Mesothelial cell of epicardium (in vitro differentiated cells): Measurements from ENCODE around the gene ANKMY1. TPM values are rescaled to one million over a fixed set of nuclear protein-coding genes. Genes with fewer than 3 reads are reported as not detected.

ENCODE experiments used
- DNase-seq, 2 experiments: peaks; one replicate each; pipeline ENCODE4 v3.0.0; 2021; ENCODE audit warnings: low spot score in 2 of 2; ENCODE audit not compliant: unreplicated experiment in 2 of 2
- H3K27ac Mint-ChIP-seq: 2 replicates; pipeline ENCODE4 v1.8.0; 2021; ENCODE audit warnings: mixed read lengths
- H3K27me3 Mint-ChIP-seq: 2 replicates; pipeline ENCODE4 v1.8.0; 2021; ENCODE audit warnings: low read depth, mixed read lengths
- H3K36me3 Mint-ChIP-seq: 2 replicates; pipeline ENCODE4 v1.8.0; 2021; ENCODE audit warnings: mixed read lengths
- H3K4me1 Mint-ChIP-seq: 2 replicates; pipeline ENCODE4 v1.8.0; 2021; ENCODE audit warnings: mixed read lengths
- H3K4me3 Mint-ChIP-seq: 2 replicates; pipeline ENCODE4 v1.8.0; 2021; ENCODE audit warnings: mild to moderate bottlenecking, moderate library complexity, mixed read lengths
- H3K9me3 Mint-ChIP-seq: 2 replicates; pipeline ENCODE4 v1.8.0; 2021; ENCODE audit warnings: mixed read lengths
- total RNA-seq: library from RNA; stranded (reverse); gene quantifications from 3 replicates; pipeline ENCODE4 v1.2.1, GENCODE V29; 2021
- TF ChIP-seq, protein P1 (sequence below): fragments of 200-600 bp; sonication (generic); IDR thresholded peaks from one replicate; pipeline ENCODE4 v1.5.0; 2021; ENCODE audit warnings: antibody characterized with exemption; ENCODE audit not compliant: unreplicated experiment

ANKMY1 gene
- total RNA-seq, 1 donor from 2014 or later: 29.8 TPM

DNA sequence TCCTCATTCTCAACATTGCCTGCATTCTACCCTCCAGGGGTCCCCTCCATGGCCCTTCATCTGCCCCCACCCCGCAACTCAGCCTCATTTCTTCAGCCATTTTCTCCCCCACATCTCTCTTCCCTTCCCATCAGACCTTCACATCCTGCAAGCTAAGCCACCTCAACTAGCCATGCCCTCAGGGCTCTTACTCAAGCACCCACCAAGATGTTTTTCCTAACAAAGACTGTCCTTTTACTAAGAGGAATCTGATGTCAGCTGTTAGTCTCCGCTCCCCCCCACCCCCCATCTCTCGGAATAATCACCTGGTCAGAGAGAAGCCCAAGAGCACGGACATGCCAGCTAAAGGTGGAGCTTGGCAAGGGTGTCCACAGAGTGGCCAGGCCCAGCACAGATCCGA, 24.0 kb upstream of the ANKMY1 start:
- H3K27me3 Mint-ChIP-seq: no peaks in the 10 kb centered on the region
- H3K4me1 Mint-ChIP-seq: peaks cover 13% of the 10 kb centered on the region
- peaks cover 16% of the 10 kb centered on the region for H3K36me3 Mint-ChIP-seq
- TF ChIP-seq, protein P1, sequence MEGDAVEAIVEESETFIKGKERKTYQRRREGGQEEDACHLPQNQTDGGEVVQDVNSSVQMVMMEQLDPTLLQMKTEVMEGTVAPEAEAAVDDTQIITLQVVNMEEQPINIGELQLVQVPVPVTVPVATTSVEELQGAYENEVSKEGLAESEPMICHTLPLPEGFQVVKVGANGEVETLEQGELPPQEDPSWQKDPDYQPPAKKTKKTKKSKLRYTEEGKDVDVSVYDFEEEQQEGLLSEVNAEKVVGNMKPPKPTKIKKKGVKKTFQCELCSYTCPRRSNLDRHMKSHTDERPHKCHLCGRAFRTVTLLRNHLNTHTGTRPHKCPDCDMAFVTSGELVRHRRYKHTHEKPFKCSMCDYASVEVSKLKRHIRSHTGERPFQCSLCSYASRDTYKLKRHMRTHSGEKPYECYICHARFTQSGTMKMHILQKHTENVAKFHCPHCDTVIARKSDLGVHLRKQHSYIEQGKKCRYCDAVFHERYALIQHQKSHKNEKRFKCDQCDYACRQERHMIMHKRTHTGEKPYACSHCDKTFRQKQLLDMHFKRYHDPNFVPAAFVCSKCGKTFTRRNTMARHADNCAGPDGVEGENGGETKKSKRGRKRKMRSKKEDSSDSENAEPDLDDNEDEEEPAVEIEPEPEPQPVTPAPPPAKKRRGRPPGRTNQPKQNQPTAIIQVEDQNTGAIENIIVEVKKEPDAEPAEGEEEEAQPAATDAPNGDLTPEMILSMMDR: no peak
- H3K4me3 Mint-ChIP-seq: no peak overlapping the region
- H3K9me3 Mint-ChIP-seq: peaks cover 14% of the 10 kb centered on the region
- DNase-seq: no peak
- no peak overlapping the region for H3K27ac Mint-ChIP-seq

DNA sequence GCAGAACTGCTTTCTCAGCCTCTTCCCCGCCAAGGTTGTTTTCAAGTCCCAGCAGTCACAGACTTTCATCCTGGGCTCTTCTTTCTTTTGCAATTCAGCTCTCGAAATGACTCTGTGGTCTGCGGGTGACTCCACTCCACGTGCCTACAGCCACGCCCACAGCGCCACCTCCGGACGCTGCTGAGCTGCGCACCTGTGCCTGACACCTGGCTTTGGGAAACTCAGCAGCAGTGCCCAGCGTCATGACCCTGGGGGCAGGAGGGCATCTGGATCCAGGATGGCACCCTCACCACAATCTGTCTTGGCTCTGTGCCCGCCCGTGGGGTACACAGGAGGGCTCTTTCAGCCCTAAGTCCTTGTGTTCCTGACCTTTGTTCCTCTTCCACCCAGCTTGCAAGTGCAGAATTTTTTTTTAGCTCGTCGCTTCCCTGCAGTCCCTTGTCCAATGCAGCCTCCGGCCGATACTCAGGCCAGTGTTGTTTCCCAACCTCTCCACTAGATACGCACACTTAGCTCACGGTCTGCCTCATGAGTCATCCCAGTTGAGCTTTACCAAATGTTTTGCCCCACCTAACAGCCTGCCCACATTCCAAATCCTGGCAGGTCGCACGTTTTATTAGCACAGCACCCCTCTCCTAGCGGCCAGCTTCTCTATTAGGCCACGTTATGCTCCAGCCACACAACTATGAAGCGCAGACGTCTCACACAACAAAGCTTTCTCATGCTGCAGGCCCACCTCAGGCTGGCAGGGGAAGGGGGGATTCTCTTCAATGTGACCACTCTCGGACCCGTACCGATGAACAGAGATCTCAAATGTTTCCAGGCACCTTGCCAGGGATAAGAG, 22.2 kb upstream of the ANKMY1 start:
- no peaks in the 10 kb centered on the region for H3K27me3 Mint-ChIP-seq
- no peak for DNase-seq
- no peak overlapping the region for H3K27ac Mint-ChIP-seq
- H3K4me3 Mint-ChIP-seq: no peak overlapping the region
- H3K36me3 Mint-ChIP-seq: peaks cover 16% of the 10 kb centered on the region
- peaks cover 14% of the 10 kb centered on the region for H3K9me3 Mint-ChIP-seq
- peaks cover 4% of the 10 kb centered on the region for H3K4me1 Mint-ChIP-seq
- TF ChIP-seq, protein P1: no peak

DNA sequence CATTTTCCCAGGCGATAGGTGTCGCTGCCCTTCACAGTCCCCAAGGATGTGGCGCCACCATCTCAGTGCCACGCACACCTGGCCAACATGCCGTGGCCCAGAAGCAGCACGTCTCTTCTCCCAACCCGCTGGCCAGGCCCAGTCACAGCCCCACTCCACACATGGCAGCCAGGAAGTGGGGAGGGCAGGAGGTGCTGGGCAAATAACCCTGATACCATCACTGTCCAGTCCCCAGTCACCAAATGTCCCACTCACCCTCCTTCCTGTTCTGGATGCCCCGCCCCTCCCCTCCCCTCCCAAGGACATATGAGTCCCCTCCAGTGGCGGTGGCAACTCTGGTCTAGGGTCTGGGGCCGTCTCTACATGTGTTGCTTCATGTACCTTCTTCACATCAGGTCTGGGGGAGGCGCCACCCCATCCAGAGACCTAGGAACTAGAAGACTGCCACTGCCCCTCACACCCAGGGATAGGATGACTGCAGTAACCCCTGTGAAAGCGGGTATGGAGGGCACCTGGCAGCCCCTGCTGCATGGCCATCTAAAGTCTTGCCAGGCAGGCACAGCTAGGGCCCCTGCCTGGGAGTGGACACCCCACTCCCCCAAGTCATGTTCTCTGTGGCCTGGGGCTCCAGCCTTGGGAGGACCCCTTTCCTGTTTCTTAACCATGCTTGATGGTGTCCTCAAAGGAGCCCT, 21.4 kb upstream of the ANKMY1 start:
- Mint-ChIP-seq H3K36me3 (peaks cover 16% of the 10 kb centered on the region), H3K9me3 (peaks cover 14% of the 10 kb centered on the region), H3K27ac (no peak overlapping the region), H3K4me3 (no peak overlapping the region), H3K4me1 (no peaks in the 10 kb centered on the region), H3K27me3 (no peaks in the 10 kb centered on the region)
- TF ChIP-seq, protein P1: no peak
- DNase-seq: no peak

DNA sequence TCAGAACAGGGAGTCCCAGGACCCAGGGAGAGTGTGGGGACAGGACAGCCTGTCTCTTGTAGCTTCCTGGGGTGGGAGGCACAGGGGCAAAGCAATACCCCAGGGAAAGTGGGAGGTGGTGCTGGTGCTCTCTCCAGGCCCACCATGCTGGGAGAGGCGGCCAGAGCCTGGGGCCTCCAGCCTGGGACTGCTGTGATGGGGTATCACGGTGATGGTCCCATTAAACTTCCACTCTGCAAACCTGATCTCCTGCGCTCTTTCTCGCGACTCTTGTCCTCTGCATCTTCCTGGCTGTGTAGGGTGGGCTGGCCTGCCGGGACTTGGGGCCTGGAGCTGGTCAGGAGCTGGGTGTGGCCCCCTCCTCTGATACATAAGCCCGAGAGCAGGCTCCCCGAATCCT, 20.7 kb upstream of the ANKMY1 start:
- H3K9me3 Mint-ChIP-seq: peaks cover 14% of the 10 kb centered on the region
- no peak overlapping the region for H3K4me3 Mint-ChIP-seq
- no peak for DNase-seq
- H3K4me1 Mint-ChIP-seq: no peaks in the 10 kb centered on the region
- H3K27ac Mint-ChIP-seq: no peak overlapping the region
- TF ChIP-seq, protein P1: no peak
- no peaks in the 10 kb centered on the region for H3K27me3 Mint-ChIP-seq
- peaks cover 16% of the 10 kb centered on the region for H3K36me3 Mint-ChIP-seq

DNA sequence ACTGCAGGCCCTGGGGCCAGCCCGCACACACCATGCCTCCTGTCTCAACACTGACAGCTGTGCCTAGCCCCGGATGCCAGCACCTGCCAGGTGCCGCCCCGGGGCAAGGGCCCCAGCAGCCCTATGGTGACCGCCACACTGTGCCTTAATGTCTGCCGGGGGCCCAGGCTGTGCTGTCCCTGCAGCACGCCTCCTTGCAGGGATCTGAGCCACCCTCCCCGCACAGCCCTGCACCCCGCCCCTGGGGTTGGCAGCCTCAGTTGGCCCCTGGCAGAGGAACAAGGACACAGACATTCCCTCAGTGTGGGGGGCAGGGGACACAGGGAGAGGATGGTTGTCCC, 20.3 kb upstream of the ANKMY1 start:
- Mint-ChIP-seq H3K27ac (no peak overlapping the region), H3K36me3 (peaks cover 16% of the 10 kb centered on the region), H3K9me3 (peaks cover 14% of the 10 kb centered on the region), H3K4me3 (no peak overlapping the region), H3K27me3 (no peaks in the 10 kb centered on the region), H3K4me1 (no peaks in the 10 kb centered on the region)
- TF ChIP-seq, protein P1: no peak
- no peak for DNase-seq
